ENCODE results near the gene EIF4H.
"Not testable (repeated sequence)": the region's sequence is repeated elsewhere in the genome, so short reads cannot be mapped to it uniquely, and the experiment has no call there.

The EIF4H gene

DNA sequence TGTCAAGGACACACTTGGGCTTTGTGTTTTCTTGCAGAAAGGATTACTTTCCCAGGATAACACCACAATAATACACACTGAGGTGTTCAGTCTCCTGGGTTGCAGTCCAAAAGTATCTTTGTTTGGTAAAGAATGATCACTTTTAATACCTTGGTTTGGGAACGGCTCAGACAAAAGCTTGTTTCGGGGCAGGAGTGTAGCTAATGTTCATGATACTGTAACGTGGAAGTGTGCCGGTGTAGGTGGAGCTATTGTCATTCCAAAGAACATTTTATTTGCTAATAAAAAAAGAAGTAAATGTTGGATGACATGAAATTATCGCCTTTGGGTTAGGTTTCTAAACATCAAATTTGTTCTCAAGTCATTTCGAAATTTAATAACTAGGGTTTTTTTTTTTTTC is 1.2 kb downstream of the EIF4H start:
- DNase-seq (ENCODE audit: low read depth): no peak

GRCh38 chr7:74176555-74176954 is 2.4 kb downstream of the EIF4H start:
- no peak for DNase-seq (ENCODE audit: low read depth)

DNA sequence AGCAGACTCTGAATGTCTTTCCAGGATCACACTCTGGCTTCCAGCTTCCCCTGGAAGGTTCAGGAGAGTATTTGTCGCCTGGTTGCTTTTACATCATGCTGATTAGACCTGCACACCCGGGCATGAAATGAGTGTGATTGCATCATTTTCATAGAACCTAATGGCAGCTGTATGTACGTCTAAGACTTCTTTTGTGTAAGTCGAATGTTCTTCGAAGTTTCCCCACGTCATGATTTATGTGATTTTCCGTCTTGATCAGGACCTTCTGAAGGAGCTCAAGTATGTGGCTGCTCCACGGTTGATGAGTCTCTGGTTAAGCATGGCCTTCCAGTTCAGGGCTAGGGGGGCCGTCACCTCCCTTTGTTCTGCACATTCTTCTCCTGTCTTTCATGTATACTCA is 4.5 kb downstream of the EIF4H start:
- DNase-seq (ENCODE audit: low read depth): no peak

- DNase-seq (ENCODE audit: low read depth): no peak
Observed at GRCh38 chr7:74179935-74180604, 5.9 kb downstream of the EIF4H start.

DNA sequence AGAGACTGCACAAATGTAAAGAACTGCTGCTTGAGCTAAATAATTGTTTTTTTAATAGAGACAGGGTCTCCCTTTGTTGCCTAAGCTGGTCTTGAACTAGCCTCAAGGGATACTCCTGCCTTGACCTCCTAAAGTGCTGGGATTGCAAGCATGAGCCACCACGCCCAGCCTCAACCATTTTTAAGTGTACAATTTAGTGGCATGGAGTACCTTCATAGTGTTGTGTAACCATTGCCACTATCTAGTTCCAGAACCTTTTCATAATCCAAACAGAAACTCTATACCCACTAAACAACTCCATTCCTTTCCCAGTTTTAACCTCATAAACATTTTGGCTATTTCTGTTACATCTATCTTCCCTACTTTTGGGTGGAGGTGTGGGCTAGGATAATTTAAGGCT is 6.7 kb downstream of the EIF4H start:
- DNase-seq (ENCODE audit: low read depth): no peak

- DNase-seq (ENCODE audit: low read depth): no peak
Observed at GRCh38 chr7:74181821-74182220, 7.7 kb downstream of the EIF4H start.

DNA sequence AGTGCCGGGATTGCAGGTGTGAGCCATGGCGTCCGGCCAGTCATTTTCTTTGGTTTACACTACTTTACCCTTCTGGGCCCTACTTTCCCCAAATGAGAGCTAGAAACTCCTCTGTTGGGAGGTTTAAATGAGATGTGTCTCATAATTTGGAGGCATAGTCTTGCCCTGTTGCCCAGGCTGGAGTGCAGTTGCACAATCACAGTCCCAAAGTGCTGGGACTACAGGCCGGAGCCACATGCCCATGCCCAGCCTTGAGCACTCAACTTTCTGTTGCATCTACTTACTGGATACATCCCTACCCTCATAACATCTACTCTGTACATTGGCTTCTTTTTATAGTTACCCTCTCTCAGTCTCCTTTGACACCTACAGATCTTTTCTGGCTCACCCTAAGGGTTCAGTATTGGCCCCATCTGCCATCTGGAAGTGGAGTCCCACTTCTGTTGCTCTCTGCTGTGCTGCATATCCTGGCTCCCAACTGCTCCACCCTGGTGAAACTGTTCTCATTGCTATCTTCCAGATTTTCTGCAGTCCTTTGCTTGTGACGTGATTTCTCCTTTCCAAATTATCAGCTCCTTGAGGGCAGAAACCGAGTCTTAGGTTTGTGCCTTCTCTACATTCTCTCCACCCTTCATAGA is 8.4 kb downstream of the EIF4H start:
- DNase-seq (ENCODE audit: low read depth): no peak

- DNase-seq (ENCODE audit: low read depth): no peak
Observed at GRCh38 chr7:74183142-74183541, 9.0 kb downstream of the EIF4H start.

DNA sequence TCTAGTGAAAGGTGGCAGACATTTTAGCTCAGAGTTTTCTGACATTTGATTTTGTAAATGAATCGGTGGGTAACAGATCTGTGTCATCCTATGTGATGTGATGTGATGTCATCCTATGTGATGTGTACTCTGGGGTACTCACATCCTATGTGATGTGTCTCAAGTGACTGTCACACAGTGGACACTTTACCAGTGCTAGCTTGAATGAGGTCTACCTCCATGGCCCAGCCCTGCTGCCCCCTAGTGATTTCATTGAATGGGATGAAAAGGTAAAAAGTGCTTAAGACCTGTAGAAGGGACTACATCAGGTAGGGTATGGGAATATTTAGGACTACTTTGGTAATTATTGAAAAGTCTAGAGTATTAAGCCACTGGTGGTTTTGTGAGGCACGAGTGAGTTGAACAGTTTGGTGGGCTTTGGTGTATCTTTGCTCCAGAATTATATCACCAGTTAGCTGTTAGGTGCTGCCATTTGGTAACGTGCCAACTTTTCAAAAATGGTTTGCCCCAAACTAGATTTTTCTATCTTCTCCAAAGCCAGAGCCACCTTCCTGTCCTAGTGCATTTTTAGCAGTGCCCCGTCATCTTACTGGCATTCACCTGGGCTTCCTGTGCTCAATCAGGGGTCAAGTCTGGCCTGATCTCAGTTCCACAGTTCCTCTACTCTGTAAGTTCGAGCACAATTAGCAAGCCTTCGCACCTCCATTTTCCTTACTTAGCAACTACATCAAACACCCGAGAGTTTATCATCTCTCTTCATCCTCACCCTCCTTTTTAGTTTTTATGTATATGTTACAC is 9.7 kb downstream of the EIF4H start:
- no peak for DNase-seq (ENCODE audit: low read depth)

- DNase-seq (ENCODE audit: low read depth): no peak
Observed at GRCh38 chr7:74185016-74185415, 10.9 kb downstream of the EIF4H start.

GRCh38 chr7:74185636-74186035 is 11.5 kb downstream of the EIF4H start:
- no peak for DNase-seq (ENCODE audit: low read depth)

- DNase-seq (ENCODE audit: low read depth): no peak
Observed at GRCh38 chr7:74187915-74188675, 13.9 kb downstream of the EIF4H start.

- DNase-seq (ENCODE audit: low read depth): no peak
Observed at GRCh38 chr7:74190259-74190658, 16.1 kb downstream of the EIF4H start.

GRCh38 chr7:74191231-74191630 is 17.1 kb downstream of the EIF4H start:
- DNase-seq (ENCODE audit: low read depth): no peak

GRCh38 chr7:74193054-74193453 is 18.9 kb downstream of the EIF4H start:
- no peak for DNase-seq (ENCODE audit: low read depth)

DNA sequence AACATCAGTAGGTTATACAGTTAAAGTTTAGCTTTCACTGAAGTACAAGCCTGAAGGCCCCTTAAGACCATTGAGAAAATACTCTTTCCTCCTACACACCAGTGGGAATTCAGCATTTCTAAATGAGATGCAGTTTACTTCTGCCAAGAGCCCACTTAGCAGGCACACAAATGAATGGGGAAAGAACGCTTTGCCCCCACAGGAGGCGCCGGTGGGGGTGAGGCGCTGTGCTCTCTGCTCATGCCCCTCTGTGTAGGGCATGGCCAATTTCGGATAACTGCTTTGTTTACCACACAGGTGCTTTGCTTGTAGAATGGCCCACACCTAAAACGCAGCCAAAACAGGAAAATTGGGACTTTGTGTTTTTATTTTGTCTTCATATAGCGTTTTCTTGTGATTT is 19.8 kb downstream of the EIF4H start:
- DNase-seq (ENCODE audit: low read depth): no peak

GRCh38 chr7:74194686-74195085 is 20.5 kb downstream of the EIF4H start:
- DNase-seq (ENCODE audit: low read depth): no peak

GRCh38 chr7:74195139-74195860 is 21.1 kb downstream of the EIF4H start:
- not testable (repeated sequence) for DNase-seq (ENCODE audit: low read depth)

DNA sequence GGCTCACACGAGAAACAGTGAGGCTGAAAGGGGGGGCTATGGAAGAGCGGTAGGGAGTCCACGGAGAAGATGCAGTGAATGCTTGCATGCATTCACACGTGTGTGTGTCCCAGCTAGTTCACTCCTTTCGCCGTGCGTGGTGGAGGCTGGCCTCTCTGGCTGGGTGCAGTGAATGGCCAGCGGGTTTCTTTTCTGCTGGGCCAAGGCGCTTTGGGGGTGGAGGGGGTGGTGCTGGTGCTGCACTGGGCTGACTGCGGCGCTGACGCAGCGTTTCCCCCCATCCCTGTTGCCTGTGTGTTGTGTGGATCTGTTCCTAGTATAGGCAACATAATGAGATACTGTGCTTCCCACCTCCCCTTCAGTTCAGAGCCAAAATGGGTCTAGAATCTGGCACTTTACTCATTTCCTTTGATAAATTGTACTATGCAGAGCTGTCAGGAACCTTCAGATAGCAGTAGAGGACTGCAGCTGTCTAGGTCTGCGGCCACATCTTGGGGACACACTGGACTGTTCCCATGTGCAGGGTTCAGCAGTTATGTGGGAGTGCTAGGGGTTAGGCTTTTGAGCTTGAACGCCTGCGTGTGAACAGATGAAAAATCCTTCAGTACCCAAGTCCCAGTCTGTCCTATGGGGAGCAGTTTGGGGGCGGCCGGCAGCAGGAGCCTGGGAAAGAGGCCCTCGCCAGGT is 22.0 kb downstream of the EIF4H start:
- not testable (repeated sequence) for DNase-seq (ENCODE audit: low read depth)

DNA sequence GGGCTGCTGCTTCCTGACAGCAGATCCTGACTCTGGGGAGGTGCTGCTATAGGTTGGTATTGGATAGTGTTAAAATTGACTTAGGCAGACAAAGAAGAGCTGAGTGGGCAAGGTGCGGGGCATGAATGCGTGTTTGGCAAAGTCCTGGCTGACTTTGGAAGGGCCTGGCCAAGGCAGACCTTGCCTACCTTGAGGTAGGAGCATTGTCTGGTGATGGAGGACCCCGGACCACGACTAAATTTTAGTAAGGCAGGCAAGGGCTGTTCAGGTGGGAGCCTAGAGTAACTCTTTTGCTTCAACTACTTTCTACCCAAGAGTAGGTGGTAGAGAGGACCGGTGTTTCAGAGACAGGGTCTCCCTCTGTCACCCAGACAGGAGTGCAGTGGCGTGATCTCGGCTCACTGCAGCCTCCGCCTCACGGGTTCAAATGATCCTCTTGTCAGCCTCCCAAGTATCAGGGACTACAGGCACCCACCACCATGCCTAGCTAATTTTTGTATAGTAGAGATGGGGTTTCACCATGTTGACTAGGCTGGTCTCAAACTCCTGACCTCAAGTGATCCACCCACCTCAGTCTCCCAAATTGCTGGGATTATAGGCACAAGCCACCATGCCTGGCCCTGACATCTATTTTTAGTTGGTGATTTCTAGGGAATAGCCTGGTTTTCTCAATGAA is 23.4 kb downstream of the EIF4H start:
- DNase-seq (ENCODE audit: low read depth): no peak
